HG03139 (cell line): ENCODE measurements around the gene LRRC2.
"Not testable (repeated sequence)": the region's sequence is repeated elsewhere in the genome, so short reads cannot be mapped to it uniquely, and the experiment has no call there.

Experiments
- ATAC-seq: cut with Tn5 transposase; IDR thresholded peaks from one replicate; pipeline ENCODE4 v1.9.1; 2021; ENCODE audit not compliant: unreplicated experiment

Gene LRRC2

DNA sequence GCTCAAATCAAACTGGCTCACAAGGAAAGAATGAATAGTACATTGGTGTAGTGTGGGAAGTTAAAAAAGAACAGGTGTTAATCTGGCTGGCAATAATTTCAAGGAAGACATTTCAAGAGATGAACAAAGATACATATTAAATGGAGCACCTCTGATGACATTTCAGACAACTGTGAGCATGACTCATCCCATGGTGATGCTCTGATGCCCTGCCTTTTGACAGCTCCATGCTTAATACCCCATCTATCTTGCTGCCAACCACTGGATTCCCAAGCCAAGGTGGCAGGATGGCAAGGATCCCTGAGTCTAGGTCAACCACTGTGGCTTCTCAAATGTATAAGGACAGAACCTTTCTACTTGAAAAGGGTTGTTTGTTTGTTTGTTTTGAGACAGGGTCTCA, 29.3 kb downstream of the LRRC2 start:
- ATAC-seq, result no peak

DNA sequence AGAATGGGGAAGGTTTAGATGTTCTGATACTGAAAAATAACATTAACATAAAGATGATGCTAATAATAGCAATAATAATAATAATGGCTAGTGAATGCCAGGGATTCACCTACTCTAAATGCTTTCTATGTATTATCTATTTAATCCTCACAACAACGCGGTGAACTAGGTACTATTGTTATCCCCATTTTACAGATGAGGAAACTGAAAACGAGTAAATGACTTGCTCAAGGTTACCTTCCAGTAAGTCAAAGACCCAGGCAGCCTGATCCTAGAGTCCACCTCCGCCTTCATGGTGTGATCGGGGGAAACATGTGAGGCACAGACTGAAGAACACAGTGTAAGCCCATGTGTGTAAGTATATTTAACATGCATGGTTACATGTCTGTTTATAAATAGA, 30.4 kb downstream of the LRRC2 start:
- no peak for ATAC-seq

DNA sequence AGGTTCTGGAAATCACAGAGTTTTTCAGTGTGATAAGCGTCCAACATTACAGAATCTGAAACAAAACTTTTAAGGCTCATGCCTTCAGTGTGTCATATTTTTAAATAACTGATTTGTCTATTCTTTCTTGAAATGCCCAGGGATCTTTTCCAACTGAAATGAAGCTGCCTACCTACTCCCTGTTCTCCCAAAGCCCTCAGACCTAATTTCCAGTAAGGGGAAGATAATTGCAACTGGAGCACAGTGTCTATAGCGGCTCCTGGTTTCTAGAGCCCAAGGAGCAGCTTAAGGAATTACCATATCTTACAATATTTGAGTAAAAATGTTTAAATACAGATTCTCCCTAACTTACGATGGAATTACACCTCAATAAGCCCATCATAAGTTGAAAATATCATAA, 33.0 kb downstream of the LRRC2 start:
- no peak for ATAC-seq

DNA sequence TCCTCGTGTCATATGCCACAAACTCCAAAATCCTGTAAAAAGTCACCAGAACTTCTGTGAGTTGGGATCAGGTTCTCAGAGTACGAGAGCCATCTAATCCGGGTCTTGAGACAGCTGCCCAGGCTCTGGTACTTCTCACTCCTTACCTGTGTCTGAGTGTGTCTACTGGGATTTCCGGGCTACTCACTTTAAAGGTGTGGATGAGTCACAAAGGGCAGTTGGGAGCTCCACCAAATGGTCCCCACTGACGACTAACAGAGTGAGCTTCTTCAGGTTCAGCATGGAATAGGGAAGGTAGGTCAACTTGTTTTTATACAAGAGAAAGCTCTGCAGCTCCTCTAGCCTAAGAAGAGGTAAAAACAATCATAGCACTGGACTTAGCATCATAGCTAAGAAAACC, 38.9 kb downstream of the LRRC2 start:
- no peak for ATAC-seq

DNA sequence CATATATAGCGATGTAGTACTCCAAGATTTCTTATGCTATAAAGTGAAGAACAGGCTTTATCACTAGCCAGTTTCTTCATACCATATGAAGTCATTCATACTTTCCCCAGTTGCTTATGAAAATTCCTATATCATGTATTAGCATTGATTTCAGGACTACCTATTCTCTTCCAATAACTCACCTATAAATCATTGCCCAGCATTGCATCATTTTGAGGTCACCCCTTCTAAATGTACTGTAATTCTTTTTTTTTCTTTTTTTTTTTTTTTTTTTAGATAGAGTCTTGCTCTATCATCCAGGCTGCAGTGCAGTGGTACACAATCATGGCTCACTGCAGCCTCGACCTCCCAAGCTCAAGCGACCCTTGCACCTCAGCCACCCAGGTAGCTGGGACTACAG, 41.3 kb downstream of the LRRC2 start:
- ATAC-seq, result no peak

DNA sequence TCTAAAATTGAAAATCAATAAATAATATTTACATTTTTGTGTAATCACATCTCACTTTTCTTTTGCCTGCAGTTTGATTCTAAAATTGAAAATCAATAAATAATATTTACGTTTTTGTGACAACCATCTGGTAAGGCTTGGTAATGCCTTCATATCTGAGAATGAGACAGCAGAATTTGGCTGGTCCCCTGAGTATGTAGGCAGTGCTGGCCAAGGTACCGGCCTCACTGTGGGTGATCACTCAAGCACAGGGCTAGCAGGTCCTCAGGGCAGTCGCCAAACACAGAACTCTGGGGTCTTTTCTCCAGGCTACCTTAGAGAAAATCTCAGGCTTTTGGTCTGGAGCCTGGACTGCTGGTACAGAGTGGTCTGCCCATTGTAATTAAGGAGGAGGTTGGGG, 42.1 kb downstream of the LRRC2 start:
- ATAC-seq, result no peak

DNA sequence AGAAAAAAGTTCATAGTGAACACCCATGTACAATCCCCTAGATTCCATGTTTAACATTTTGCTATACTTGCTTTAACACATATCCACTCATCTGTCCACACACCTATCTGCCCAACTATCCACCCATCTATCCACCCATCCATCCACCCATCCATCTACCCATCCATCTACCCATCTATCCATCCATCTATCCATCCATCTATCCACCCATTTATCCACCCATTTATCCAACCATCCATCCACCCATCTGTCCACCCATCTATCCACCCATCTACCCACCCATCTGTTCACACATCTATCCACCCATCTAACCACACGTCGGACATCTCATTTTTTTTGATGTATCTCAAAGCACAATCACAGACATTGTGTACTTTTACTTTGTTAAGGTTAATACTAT, 42.5 kb downstream of the LRRC2 start:
- no peak for ATAC-seq

DNA sequence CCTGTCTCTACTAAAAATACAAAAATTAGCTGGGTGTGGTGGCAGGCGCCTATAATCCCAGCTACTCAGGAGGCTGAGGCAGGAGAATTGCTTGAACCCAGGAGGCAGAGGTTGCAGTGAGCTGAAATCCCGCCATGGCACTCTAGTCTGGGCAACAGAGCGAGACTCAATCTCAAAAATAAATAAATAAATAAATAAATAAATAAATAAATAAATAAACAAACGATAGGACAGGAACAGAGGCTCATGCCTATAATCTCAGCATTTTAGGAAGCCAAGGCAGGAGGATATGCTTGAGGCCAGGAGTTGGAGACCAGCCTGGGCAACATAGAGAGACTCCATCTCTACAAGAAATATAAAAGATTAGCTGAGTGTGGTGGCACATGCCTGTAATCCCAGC, 43.9 kb downstream of the LRRC2 start:
- not testable (repeated sequence) for ATAC-seq

DNA sequence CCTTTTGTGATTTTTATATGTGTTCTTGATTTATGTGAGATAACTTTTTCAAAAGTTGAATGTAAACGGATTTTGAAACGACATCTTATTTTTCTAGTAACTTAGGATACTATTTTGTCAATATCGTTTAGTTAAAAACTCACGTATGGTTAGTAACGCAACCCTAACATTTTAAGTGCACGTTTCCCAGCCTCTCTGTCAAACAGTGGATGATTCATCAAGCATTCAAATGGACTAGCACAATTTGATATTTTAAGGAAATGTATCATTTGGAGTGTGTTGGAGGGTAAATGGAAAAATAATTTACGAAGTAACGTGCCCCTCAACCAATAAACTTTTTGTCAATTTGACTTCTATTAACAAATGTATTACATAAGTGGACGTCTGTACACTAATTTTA, 45.0 kb downstream of the LRRC2 start:
- ATAC-seq, result no peak

DNA sequence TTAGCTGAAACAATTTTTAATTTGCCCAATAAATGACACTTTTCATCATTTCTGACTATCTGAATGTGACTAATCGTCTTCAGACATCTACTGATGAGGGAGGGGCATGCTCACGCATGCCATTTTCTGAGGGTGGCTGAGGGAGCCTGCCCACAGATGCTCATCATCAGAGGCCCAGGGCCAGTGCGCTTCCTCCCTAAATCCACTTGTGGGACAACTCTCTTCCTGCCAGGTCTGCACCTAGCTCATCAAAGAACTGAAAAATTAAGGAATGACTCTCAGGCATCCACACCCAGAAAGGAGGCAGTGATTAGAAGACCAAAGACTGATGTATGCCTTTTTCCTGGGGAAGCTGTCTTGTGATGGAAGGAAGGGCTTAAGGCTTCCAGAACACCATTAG, 45.6 kb downstream of the LRRC2 start:
- no peak for ATAC-seq

DNA sequence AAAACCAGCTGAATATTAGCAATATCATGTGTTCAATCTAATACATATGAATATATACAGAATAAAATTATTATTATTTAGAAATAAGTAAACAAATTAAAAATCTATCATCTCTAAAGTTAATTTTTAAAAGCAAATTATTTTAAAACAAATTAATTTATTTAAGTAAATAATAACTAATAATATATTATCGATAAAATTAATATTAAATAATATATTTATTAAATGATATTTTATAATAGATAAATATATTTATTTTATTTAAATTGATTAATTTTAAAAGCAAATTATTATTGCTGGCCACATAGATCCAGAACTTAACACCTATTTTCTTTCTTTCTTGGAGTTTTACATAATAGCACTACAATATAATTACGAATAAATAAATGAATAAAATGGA, 46.1 kb downstream of the LRRC2 start:
- no peak for ATAC-seq

DNA sequence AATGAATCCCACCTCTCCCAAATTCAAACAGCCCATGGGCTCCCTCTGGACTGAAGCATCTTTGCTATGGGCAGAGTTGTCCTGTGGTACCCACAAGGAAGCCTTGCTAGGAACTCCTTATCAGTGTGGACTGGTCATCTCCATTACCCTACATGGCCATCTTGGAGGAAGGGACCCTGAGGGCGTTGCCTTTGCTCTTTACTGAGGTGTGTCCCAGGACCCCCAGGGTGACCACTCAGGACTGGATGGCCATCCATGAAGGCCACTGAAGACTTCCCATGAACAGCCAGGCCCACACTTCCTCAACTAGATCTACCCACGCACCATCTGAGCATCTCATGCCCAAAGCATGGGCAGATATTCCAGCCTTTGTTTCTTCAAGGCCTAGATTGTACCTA, 48.3 kb downstream of the LRRC2 start:
- ATAC-seq, result no peak

DNA sequence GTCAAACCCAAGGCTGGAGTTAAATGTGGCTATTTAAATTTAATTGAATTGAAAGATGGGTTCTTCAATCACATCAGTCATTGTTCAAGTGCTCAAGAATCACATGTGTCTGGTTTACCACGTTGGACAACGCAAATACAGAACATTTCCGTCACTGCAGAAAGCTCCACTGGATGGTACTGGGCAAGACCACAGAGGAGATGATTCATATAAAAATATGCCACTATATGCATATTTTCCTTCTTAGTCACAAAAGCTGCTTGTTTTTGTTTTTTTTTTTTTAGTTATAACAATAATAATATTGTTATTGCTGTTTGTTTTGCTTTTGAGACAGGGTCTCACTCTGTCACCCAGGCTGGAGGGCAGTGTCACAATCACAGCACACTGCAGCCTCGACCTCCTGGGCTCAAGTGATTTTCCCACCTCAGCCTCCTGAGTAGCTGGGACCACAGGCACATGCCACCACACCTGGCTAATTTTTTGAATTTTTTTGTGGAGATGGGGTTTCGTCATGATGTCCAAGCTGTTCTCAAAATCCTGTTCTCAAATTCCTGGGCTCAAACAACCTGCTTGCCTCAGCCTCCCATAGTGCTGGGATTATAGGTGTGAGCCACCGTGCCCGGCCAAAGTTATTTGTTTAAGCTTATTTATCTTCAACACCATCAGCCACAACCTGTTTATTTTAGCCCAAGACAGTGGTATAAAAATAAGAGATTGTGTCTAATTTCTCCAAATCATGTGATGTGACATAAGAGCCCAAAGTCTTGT, 48.9 kb downstream of the LRRC2 start:
- ATAC-seq, result no peak

DNA sequence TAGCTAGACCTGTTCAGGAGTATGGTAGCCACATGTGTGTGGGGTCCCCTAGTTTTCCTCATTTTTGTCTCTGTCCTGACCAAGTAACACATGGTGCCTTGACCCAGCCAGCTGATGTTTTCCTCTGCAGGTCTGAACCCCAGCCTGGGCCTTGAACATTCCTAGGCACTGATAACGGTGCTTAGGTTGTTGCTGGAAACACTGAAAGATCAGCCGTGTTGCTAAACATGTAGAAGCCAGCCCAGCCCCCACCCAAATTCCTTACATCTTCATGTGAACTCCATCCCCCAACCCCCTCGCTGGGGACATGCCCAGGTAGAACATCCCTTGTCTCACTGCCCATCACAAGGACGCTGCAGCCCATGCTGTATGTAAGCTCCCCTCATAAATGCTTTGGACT, 49.6 kb downstream of the LRRC2 start:
- no peak for ATAC-seq

DNA sequence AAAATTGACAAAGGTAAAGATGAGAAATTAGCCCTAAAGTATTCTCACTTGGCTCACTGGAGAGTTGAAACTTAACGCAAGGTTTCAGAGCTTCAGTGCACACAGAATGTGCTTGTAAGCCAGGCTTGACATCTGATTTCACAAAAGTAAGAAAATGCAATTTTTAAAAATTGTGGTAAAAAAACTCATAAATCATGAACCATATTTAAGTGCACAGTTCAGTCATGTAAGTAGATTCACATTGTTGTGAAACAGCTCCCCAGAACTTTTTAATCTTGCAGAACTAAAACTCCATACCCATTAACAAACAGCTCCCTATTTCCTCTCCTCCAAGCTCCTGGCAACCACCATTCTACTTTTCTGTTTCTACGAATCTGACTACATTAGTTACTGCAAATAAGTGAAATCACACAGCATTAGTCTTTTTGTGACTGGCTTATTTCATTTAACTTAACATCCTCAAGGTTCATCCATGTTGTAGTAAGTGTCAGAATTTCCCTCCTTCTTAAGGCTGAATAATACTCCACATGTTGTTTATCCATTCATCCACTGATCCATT, 53.8 kb downstream of the LRRC2 start:
- ATAC-seq, result no peak

DNA sequence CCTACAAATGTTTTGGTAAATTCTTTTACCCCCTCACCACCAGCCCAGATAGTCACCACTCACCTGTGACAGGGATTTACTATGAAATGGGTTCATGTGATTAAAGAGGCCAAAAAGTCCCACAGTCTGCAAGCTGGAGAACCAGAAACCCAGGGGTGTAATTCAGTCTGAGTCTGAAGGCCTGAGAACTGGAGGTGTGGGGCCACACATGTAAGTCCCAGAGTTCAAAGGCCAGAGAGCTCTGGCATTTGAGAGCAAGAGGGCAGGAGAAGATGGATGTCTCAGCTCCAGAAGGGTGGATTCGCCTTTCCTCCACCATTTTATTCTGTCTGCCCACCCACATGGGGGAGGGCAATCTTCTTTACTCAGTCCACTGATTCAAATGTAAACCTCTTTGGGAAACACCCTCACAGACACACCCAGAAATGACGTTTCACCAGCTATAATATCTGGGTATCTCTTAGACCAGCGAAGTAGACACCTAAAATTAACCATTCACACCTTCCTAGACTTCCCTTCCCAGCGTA, 56.4 kb downstream of the LRRC2 start:
- ATAC-seq, result no peak

DNA sequence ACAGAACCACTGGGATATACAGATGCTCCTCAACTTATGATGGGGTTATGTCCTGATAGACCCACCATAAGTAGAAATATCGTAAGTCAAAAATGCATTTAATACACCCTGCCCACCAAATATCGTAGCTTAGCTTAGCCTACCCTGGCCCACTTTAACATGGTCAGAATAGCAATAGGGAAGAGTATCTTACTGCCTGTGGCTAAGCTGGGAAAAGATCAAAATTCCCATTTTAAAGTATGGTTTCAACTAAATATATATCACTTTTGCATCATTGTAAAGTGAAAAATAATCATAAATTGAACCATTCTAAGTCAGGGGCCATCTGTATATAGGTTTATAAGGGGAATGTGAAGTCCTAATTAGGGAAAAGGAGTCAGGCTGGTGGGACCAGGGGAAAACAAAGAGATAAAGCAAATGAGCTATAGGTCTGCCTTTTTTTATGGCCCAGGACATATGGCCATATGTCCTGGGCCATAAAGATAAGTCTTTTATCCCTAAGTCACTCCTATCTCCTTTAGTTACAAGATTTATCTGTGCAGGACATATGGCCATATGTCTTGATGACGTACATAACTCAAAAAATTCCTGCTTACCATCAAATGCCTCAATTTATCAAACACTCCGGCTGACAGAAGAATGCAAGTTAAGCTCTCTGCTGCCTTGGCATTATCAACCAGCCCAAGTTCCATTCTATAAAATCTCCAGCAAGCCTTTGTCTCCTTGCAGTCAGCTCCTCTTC, 57.1 kb downstream of the LRRC2 start:
- ATAC-seq, result no peak

DNA sequence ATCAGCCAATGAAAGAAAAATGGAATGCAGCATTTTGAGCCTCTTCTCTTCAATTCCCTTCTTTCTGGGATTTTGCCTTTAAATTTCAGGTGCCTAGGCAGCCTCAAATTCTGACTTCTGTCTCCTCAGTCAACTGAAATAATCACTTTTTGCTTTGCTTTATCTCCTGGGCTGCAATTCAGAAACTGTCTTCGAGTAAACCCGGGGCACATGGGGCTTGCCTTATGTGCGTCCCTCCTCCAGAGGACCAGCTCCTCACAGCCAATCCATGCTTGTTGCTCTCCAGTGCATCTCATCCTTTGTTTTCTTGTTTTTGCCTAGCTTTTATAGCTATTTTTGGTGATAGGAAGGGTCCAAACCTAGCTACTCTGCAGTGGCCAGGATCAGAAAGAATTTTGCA, 59.6 kb downstream of the LRRC2 start:
- no peak for ATAC-seq

DNA sequence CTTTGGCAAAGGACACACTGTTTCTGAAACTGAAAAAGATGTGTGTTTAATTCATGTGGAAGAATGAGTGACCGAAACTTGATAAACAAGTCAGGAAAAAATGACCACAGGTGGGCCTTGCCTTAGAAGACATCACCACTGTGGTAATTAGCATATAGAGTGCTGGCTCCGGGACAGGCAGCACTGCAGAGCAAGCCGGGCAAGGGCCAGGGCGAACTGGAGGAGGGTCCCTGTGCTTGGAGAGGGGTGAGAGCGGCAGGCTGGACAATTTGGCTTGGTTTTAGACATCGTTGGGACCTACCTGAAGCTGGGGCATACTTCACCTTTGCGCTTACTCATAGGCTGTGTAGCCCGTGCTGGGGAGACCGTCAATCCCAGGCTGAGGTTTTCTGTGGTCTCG, 60.1 kb downstream of the LRRC2 start:
- ATAC-seq, result no peak

DNA sequence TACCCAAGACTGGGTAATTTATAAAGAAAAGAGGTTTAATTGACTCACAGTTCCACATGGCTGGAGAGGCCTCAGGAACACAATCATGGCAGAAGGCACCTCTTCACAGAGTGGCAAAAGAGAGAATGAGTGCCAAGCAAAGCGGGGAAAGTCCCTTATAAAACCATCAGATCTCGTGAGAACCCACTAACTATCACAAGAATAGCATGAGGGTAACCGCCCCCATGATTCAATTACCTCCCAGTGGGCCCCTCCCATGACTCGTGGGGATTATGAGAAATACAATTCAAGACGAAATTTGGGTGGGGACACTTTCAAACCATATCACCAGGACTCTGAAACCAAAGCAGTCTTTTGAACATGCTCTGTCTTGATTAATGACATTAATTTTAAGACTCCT, 61.3 kb downstream of the LRRC2 start:
- no peak for ATAC-seq

DNA sequence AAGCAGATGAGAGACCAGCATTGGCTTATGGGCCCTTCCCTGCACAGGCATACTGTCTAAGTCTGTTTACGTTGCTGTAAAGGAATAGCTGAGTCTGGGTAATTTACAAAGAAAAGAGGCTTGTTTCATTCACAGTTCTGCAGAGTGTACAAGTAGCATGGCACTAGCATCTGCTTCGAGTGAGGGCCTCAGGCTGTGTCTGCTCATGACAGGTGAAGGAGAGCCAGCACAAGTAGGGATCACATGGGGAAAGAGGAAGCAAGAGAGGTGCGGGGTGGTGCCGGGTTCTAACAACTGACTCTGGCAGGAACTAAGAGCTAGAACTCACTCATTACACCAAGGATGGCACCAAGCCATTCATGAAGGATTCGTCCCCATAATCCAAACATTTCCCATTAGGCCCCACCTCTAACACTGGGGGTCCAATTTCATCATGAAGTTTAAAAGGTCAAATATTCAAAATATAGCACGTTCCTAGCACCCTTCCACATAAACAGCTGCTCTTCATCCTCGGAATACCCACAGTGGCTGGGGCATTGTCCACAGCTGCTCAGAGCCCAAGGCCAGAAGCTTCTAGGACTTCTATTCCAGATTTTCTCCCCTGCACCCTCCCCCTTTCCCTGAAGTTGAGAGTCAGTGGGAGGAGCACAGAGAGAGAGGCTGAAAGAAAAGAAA, 62.8 kb downstream of the LRRC2 start:
- no peak for ATAC-seq

DNA sequence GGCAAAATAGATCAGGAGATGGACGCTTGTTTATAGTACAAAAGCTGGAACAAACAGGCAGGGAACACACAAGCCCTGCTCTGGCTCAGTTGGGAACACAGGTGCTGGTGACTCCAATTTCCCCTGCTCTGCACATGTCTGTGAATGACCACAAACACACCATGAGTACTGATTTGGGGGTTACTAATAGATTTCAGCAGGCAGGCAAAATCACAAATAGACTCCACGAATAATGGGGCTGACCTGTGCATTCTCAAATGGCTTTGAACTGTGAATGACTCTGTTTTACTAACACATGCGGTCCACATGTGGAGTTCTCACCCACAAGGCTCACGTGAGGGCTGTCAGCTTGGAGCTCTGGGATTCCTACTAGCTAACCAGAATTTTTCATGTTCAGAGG, 64.4 kb downstream of the LRRC2 start:
- ATAC-seq, result no peak
